Measurements from ENCODE around the gene CRIM1. TPM values are rescaled to one million over a fixed set of nuclear protein-coding genes. Genes with fewer than 3 reads are reported as not detected.
"Not testable (repeated sequence)": the region's sequence is repeated elsewhere in the genome, so short reads cannot be mapped to it uniquely, and the experiment has no call there.

CRIM1 gene
- total RNA-seq, 4 donors from 2014 or later: 93.2 to 194 (median 119) TPM

DNA sequence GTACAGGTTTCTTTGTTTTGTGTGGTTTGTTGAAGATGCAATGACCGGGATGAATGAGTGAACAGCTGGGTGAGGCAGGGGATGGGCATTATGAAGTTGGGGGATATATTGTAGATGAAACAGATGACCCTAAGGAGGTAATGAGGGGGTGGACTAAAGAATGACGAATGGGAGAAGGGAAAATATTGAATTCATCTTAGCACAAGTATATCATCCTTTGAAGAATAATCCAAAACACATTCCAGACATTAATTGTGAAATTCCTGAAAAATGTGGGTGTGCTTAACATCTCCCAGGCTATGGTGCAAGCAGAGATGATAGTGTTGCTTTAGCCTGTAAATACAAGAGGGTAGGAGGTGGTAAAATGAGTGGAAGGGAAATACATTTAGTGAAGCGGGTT, 5.8 kb downstream of the CRIM1 start:
- DNase-seq (no peak), ATAC-seq (no peak)
- Histone ChIP-seq H3K27ac (peak overlapping the region in 3 of 4 donors; percentile 31 to 97 (median 85)), H3K4me1 (peaks cover 78 to 79% of the 10 kb centered on the region in 2 donors), H3K4me3 (no peak overlapping the region), H3K27me3 (no peaks in the 10 kb centered on the region), H3K36me3 (no peaks in the 10 kb centered on the region), H3K9me3 (no peaks in the 10 kb centered on the region)
- intact Hi-C loops (cut with DNase I; ENCODE audit: low total_unique reads) (no loop called here), in situ Hi-C loops (cut with MboI; ENCODE audit: low sequenced_read_pairs in 4 of 4) (no loop called here)
- no peak for TF ChIP-seq POLR2A (IDR thresholded peaks at IDR 0.05)
- TF ChIP-seq, protein P1, sequence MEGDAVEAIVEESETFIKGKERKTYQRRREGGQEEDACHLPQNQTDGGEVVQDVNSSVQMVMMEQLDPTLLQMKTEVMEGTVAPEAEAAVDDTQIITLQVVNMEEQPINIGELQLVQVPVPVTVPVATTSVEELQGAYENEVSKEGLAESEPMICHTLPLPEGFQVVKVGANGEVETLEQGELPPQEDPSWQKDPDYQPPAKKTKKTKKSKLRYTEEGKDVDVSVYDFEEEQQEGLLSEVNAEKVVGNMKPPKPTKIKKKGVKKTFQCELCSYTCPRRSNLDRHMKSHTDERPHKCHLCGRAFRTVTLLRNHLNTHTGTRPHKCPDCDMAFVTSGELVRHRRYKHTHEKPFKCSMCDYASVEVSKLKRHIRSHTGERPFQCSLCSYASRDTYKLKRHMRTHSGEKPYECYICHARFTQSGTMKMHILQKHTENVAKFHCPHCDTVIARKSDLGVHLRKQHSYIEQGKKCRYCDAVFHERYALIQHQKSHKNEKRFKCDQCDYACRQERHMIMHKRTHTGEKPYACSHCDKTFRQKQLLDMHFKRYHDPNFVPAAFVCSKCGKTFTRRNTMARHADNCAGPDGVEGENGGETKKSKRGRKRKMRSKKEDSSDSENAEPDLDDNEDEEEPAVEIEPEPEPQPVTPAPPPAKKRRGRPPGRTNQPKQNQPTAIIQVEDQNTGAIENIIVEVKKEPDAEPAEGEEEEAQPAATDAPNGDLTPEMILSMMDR (IDR thresholded peaks at IDR 0.05 in 4 of 5, conservative IDR thresholded peaks at IDR 0.05 in 1 of 5): no peak

DNA sequence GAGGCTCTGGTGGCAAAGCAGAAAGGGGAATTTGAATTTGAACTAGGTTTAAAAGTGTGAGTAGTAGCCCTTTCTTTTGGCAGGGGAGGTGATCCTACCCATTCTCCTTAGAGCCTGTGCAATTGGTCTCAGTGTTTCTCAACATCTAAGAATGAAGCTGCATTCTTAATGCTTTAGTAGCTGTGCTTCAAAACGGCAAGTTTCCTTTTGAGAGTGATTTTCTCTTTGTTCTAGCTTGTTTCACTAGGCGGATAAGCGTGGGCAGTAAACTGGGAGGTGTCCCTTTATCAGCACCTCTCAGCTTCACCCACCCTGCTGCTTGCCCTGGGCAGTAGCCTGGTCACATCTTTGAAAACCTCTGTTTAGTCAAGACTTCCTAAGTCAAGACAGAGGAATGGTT, 6.7 kb downstream of the CRIM1 start:
- Histone ChIP-seq H3K4me1 (peaks cover 87 to 88% of the 10 kb centered on the region in 2 donors), H3K4me3 (peak overlapping the region in 1 of 4 donors; percentile 11)

DNA sequence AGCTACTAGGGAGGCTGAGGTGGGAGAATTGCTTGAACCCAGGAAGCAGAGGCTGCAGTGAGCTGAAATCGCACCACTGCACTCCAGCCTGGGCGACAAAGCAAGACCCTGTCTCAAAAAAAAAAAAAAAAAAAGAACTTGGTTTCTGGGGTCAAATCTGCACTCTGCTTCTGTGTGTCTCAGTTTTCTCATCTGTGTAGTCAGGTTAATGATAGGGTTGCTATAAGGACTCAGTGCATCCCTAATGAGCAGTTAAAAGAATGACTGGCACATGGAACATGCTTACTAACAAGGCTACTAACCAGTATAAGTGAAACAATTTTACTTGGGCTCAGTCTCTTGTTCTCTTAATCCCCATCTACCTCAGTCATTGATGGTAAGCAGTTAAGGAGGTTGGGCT, 7.5 kb downstream of the CRIM1 start:
- ATAC-seq; H3K9me3 ChIP-seq; H3K4me3 ChIP-seq; in situ Hi-C loops (cut with MboI; ENCODE audit: low sequenced_read_pairs in 4 of 4); intact Hi-C loops (cut with DNase I; ENCODE audit: low total_unique reads); H3K36me3 ChIP-seq; DNase-seq; H3K27me3 ChIP-seq: not testable (repeated sequence)
- peaks cover 95 to 96% of the 10 kb centered on the region in 2 donors for H3K4me1 ChIP-seq
- peak overlapping the region; percentile 47 to 97 (median 74) for H3K27ac ChIP-seq

More for the DNA sequence above, 6.7 kb downstream of the CRIM1 start:
- H3K27ac ChIP-seq: peak overlapping the region; percentile 47 to 97 (median 74)
- no peak for TF ChIP-seq POLR2A (IDR thresholded peaks at IDR 0.05)
- TF ChIP-seq, protein P1 (IDR thresholded peaks at IDR 0.05 in 4 of 5, conservative IDR thresholded peaks at IDR 0.05 in 1 of 5): no peak
- intact Hi-C loops (cut with DNase I; ENCODE audit: low total_unique reads) (no loop called here), in situ Hi-C loops (cut with MboI; ENCODE audit: low sequenced_read_pairs in 4 of 4) (no loop called here)
- H3K9me3 ChIP-seq: no peaks in the 10 kb centered on the region
- no peak for DNase-seq
- H3K36me3 ChIP-seq: no peaks in the 10 kb centered on the region
- H3K27me3 ChIP-seq: no peaks in the 10 kb centered on the region
- ATAC-seq: no peak

DNA sequence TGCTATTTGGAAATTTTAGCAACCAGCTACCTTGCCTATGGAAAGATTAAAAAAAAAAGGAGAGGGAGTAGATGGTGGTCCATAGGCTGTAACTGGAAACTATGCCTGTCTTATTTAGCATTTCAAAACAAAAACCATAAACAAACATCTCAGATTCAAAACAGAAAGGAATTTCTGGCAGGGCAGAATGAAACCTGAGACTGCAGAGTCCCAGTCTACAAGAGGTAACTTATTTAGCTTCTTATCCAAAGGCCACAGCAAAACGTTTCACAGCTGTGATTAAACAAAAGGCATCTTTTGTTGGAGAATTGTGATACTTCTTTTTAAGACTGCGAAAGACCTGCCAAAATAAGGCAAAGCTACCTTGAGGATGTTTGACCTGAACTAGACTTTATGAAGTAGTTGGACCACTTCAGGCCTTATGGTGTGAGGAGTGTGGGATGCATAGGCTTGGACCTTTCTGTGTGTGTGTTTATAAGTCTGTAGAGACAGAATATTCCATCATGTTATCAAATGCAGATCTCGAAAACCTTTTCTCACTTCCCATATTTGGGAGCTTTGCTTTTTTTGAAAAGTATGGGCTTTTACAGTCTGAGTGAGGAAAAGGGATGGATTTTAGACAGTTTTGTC, 11.0 kb downstream of the CRIM1 start:
- no peak for TF ChIP-seq POLR2A (IDR thresholded peaks at IDR 0.05)
- TF ChIP-seq, protein P1 (IDR thresholded peaks at IDR 0.05 in 4 of 5, conservative IDR thresholded peaks at IDR 0.05 in 1 of 5): no peak
- peaks cover 95 to 98% of the 10 kb centered on the region in 2 donors for H3K4me1 ChIP-seq
- no peaks in the 10 kb centered on the region for H3K27me3 ChIP-seq
- no peaks in the 10 kb centered on the region for H3K9me3 ChIP-seq
- intact Hi-C loops (cut with DNase I; ENCODE audit: low total_unique reads) (no loop called here), in situ Hi-C loops (cut with MboI; ENCODE audit: low sequenced_read_pairs in 4 of 4) (no loop called here)
- DNase-seq: no peak
- H3K4me3 ChIP-seq: peak overlapping the region in 3 of 4 donors; percentile 1 to 38 (median 5)
- H3K36me3 ChIP-seq: no peaks in the 10 kb centered on the region
- peak overlapping the region; percentile 72 to 97 (median 74) for H3K27ac ChIP-seq
- peak in 1 of 2 donors; percentile 37 for ATAC-seq

DNA sequence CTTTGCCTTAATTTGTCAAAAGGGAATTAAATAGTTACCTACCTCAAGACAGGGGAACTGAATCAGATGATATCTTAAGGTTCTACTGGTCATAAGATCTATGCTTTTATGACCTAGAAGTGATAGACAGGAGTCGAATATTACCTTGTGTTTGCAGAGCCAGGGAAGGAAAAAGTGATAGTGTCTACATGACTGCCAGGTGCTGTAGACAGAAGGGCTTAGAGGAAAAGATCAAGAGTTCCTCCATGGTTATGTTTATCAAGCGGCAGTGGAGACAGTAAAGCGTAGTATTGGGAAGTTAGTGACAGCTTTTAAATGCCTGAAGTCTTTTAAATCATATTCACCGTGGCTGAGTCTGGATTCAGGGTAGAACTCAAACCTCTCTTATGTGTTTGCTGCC, 11.9 kb downstream of the CRIM1 start:
- DNase-seq (no peak), ATAC-seq (peak in 1 of 2 donors; percentile 43)
- intact Hi-C loops (cut with DNase I; ENCODE audit: low total_unique reads) (no loop called here), in situ Hi-C loops (cut with MboI; ENCODE audit: low sequenced_read_pairs in 4 of 4) (no loop called here)
- peaks cover 96 to 98% of the 10 kb centered on the region in 2 donors for H3K4me1 ChIP-seq
- H3K27me3 ChIP-seq: no peaks in the 10 kb centered on the region
- H3K9me3 ChIP-seq: no peaks in the 10 kb centered on the region
- no peak for TF ChIP-seq POLR2A (IDR thresholded peaks at IDR 0.05)
- peak overlapping the region; percentile 72 to 97 (median 74) for H3K27ac ChIP-seq
- peak overlapping the region; percentile 5 to 38 (median 29) for H3K4me3 ChIP-seq
- H3K36me3 ChIP-seq: no peaks in the 10 kb centered on the region
